Measurements from ENCODE around the gene THY1. TPM values are rescaled to one million over a fixed set of nuclear protein-coding genes. Genes with fewer than 3 reads are reported as not detected.

Gene THY1
- total RNA-seq, 2 experiments from 2014 or later = not detected

DNA sequence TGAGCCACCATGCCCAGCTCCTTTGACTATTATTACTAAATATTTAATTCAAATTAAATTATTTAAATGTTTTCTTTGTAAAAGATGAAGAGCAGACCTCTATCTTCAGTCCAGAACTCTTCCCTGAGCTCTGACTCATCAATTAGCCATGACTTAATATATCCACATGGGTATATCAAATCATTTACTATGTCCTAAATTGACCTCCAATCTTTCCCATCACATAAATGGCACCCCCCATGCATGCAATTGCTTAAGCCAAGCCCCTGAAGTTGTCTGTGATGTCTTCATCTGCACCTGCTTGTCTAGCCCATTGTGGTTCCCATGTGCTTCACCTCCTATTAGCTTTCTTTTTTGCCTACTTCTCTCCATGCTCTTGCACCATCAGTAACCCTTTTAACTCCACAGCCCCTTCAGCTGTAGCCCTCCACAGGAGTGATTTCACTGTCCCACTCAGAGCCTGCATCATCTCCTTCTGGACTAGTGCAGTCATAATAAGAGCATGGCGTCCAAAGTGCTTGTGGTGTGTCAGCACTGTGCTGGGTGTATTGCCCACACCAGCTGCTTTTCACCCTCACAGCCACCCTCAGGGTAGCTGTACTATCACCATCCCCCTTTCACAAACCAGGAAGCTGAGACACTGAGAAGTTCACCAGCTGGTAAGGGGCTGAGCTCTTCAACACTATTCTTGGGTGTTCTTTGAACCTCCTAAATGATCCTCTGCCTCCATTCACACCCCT is 11.8 kb upstream of the THY1 start:
- Histone ChIP-seq H3K4me3 (ENCODE audit: low read length) (no peak overlapping the region), H3K36me3 (ENCODE audit: insufficient read depth, low read length) (no peaks in the 10 kb centered on the region), H3K9me3 (ENCODE audit: control insufficient read depth in 1 of 2, insufficient read depth in 1 of 2, low read length in 2 of 2) (peaks cover 0 to 4% of the 10 kb centered on the region in 2 experiments), H3K27me3 (ENCODE audit: control insufficient read depth in 1 of 2, insufficient read depth in 2 of 2, low read length in 2 of 2) (peaks cover 2 to 4% of the 10 kb centered on the region in 2 experiments), H3K4me1 (ENCODE audit: insufficient read depth, low read length) (no peaks in the 10 kb centered on the region), H3K27ac (ENCODE audit: low read depth in 1 of 2, low read length in 2 of 2) (no peak overlapping the region)
- DNase-seq (no peak), ATAC-seq (ENCODE audit: poor library complexity) (no peak)
- Mint-ChIP-seq H3K27me3 (peaks cover 23% of the 10 kb centered on the region), H3K4me1 (ENCODE audit: low read depth) (no peaks in the 10 kb centered on the region), H3K36me3 (ENCODE audit: low read depth) (no peaks in the 10 kb centered on the region), H3K27ac (no peak overlapping the region), H3K9me3 (no peaks in the 10 kb centered on the region), H3K4me3 (no peak overlapping the region)
- ChIA-PET CTCF (no interaction called here), POLR2A (no interaction called here)
- intact Hi-C loops (cut with DNase I, micrococcal nuclease) = no loop called here
- TF ChIP-seq, protein P1, sequence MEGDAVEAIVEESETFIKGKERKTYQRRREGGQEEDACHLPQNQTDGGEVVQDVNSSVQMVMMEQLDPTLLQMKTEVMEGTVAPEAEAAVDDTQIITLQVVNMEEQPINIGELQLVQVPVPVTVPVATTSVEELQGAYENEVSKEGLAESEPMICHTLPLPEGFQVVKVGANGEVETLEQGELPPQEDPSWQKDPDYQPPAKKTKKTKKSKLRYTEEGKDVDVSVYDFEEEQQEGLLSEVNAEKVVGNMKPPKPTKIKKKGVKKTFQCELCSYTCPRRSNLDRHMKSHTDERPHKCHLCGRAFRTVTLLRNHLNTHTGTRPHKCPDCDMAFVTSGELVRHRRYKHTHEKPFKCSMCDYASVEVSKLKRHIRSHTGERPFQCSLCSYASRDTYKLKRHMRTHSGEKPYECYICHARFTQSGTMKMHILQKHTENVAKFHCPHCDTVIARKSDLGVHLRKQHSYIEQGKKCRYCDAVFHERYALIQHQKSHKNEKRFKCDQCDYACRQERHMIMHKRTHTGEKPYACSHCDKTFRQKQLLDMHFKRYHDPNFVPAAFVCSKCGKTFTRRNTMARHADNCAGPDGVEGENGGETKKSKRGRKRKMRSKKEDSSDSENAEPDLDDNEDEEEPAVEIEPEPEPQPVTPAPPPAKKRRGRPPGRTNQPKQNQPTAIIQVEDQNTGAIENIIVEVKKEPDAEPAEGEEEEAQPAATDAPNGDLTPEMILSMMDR (IDR thresholded peaks at IDR 0.05) = no peak

DNA sequence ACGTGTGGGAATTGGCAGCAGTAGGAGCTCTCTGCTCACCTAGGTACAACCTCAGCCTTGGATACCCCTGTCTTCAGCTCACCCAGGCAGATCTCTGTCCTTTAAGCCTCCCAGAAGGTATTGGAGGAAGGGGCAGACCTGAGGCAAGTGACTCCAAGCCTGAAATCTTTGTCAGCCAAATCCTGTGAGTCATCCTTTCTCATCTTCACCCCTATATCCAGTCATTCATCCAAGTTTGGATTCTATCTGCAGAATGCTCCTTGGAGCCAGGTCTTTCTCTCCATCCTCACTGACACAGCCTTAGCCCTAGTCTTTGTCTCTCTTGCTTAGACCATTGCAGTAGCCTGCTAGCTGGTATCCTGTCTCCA is 10.4 kb upstream of the THY1 start:
- no peak overlapping the region for H3K27ac Mint-ChIP-seq
- no peak for DNase-seq
- H3K36me3 Mint-ChIP-seq (ENCODE audit: low read depth) = no peaks in the 10 kb centered on the region
- no peak overlapping the region for H3K4me3 Mint-ChIP-seq
- TF ChIP-seq, protein P1 (IDR thresholded peaks at IDR 0.05) = no peak
- H3K9me3 Mint-ChIP-seq = no peaks in the 10 kb centered on the region
- ChIA-PET CTCF (no interaction called here), POLR2A (no interaction called here)
- H3K9me3 ChIP-seq (ENCODE audit: control insufficient read depth in 1 of 2, insufficient read depth in 1 of 2, low read length in 2 of 2) = peaks cover 0 to 4% of the 10 kb centered on the region in 2 experiments
- H3K27me3 Mint-ChIP-seq = peaks cover 37% of the 10 kb centered on the region
- no peak overlapping the region for H3K27ac ChIP-seq (ENCODE audit: low read depth in 1 of 2, low read length in 2 of 2)
- H3K4me1 Mint-ChIP-seq (ENCODE audit: low read depth) = no peaks in the 10 kb centered on the region
- intact Hi-C loops (cut with DNase I, micrococcal nuclease) = no loop called here
- no peaks in the 10 kb centered on the region for H3K4me1 ChIP-seq (ENCODE audit: insufficient read depth, low read length)
- H3K36me3 ChIP-seq (ENCODE audit: insufficient read depth, low read length) = no peaks in the 10 kb centered on the region
- H3K27me3 ChIP-seq (ENCODE audit: control insufficient read depth in 1 of 2, insufficient read depth in 2 of 2, low read length in 2 of 2) = peaks cover 2 to 4% of the 10 kb centered on the region in 2 experiments
- H3K4me3 ChIP-seq (ENCODE audit: low read length) = no peak overlapping the region
- no peak for ATAC-seq (ENCODE audit: poor library complexity)

- no peaks in the 10 kb centered on the region for H3K4me1 Mint-ChIP-seq (ENCODE audit: low read depth)
- CTCF ChIA-PET = no interaction called here
- no peak overlapping the region for H3K27ac Mint-ChIP-seq
- peaks cover 42% of the 10 kb centered on the region for H3K27me3 Mint-ChIP-seq
- no peak for ATAC-seq (ENCODE audit: poor library complexity)
- Histone ChIP-seq H3K9me3 (ENCODE audit: control insufficient read depth in 1 of 2, insufficient read depth in 1 of 2, low read length in 2 of 2) (peaks cover 0 to 2% of the 10 kb centered on the region in 2 experiments), H3K4me3 (ENCODE audit: low read length) (no peak overlapping the region), H3K27ac (ENCODE audit: low read depth in 1 of 2, low read length in 2 of 2) (no peak overlapping the region), H3K27me3 (ENCODE audit: control insufficient read depth in 1 of 2, insufficient read depth in 2 of 2, low read length in 2 of 2) (peaks cover 2 to 4% of the 10 kb centered on the region in 2 experiments), H3K4me1 (ENCODE audit: insufficient read depth, low read length) (no peaks in the 10 kb centered on the region), H3K36me3 (ENCODE audit: insufficient read depth, low read length) (no peaks in the 10 kb centered on the region)
- intact Hi-C loops (cut with DNase I, micrococcal nuclease) = no loop called here
- no peaks in the 10 kb centered on the region for H3K36me3 Mint-ChIP-seq (ENCODE audit: low read depth)
- no peak overlapping the region for H3K4me3 Mint-ChIP-seq
- no peaks in the 10 kb centered on the region for H3K9me3 Mint-ChIP-seq
- no peak for DNase-seq
- TF ChIP-seq, protein P1 (IDR thresholded peaks at IDR 0.05) = no peak
- POLR2A ChIA-PET = no interaction called here
Observed at GRCh38 chr11:119432484-119433357, 9.7 kb upstream of the THY1 start.

Measured in CD4-positive, alpha-beta T cell (primary cell).